Astrocyte (in vitro differentiated cells and primary cell): Measurements from ENCODE around the gene TMED8. TPM values are rescaled to one million over a fixed set of nuclear protein-coding genes. Genes with fewer than 3 reads are reported as not detected.

Experiments
- DNase-seq: peaks from one replicate; pipeline ENCODE4 v3.0.0-alpha.2; 2010; ENCODE audit warnings: low read depth
- FAIRE-seq: peaks from 2 replicates; lab custom pipeline; 2011; peaks lifted over from hg19 to GRCh38; lab: Jason Lieb, UNC
- H2AFZ ChIP-seq: 2 replicates; pipeline ENCODE4 v1.6.0; 2012; ENCODE audit warnings: low read depth, low read length, inconsistent platforms
- H3K27ac ChIP-seq: 2 replicates; pipeline ENCODE4 v1.5.1; 2011; ENCODE audit warnings: low read depth, low read length, inconsistent platforms
- H3K27me3 ChIP-seq: 2 replicates; pipeline ENCODE4 v1.6.0; 2011; ENCODE audit warnings: low read length, inconsistent platforms; ENCODE audit not compliant: insufficient read depth
- H3K36me3 ChIP-seq: 2 replicates; pipeline ENCODE4 v1.5.1; 2011; ENCODE audit warnings: low read length, inconsistent platforms; ENCODE audit not compliant: insufficient read depth
- H3K4me1 ChIP-seq: 2 replicates; pipeline ENCODE4 v1.5.1; 2011; ENCODE audit warnings: low read length, inconsistent platforms; ENCODE audit not compliant: insufficient read depth
- H3K4me2 ChIP-seq: 2 replicates; pipeline ENCODE4 v1.6.0; 2012; ENCODE audit warnings: low read length, inconsistent platforms
- H3K4me3 ChIP-seq: 2 replicates; pipeline ENCODE4 v1.5.1; 2011; ENCODE audit warnings: low read depth, mild to moderate bottlenecking, low read length, inconsistent platforms; ENCODE audit not compliant: insufficient read depth
- H3K79me2 ChIP-seq: 2 replicates; pipeline ENCODE4 v1.6.0; 2012; ENCODE audit warnings: mild to moderate bottlenecking, low read length, inconsistent platforms; ENCODE audit not compliant: insufficient read depth
- H3K9ac ChIP-seq: 2 replicates; pipeline ENCODE4 v1.6.0; 2012; ENCODE audit warnings: mild to moderate bottlenecking, low read length, inconsistent platforms
- H3K9me3 ChIP-seq: 2 replicates; pipeline ENCODE4 v1.5.1; 2012; ENCODE audit warnings: low read depth, mild to moderate bottlenecking, low read length, inconsistent platforms; ENCODE audit not compliant: insufficient read depth
- H4K20me1 ChIP-seq: 2 replicates; pipeline ENCODE4 v1.6.0; 2012; ENCODE audit warnings: low read length, inconsistent platforms; ENCODE audit not compliant: insufficient read depth
- H3K27ac Mint-ChIP-seq: one replicate; pipeline ENCODE4 v1.8.0; 2021; ENCODE audit warnings: mild to moderate bottlenecking, mixed read lengths; ENCODE audit not compliant: unreplicated experiment
- H3K27me3 Mint-ChIP-seq: one replicate; pipeline ENCODE4 v1.8.0; 2021; ENCODE audit warnings: low read depth, mixed read lengths; ENCODE audit not compliant: unreplicated experiment
- H3K36me3 Mint-ChIP-seq: one replicate; pipeline ENCODE4 v1.8.0; 2021; ENCODE audit warnings: low read depth, mixed read lengths; ENCODE audit not compliant: unreplicated experiment
- H3K4me1 Mint-ChIP-seq: one replicate; pipeline ENCODE4 v1.8.0; 2021; ENCODE audit warnings: low read depth, mixed read lengths; ENCODE audit not compliant: unreplicated experiment
- H3K4me3 Mint-ChIP-seq: one replicate; pipeline ENCODE4 v1.8.0; 2021; ENCODE audit warnings: mild to moderate bottlenecking, moderate library complexity, mixed read lengths; ENCODE audit not compliant: unreplicated experiment
- H3K9me3 Mint-ChIP-seq: one replicate; pipeline ENCODE4 v1.8.0; 2021; ENCODE audit warnings: mild to moderate bottlenecking, mixed read lengths; ENCODE audit not compliant: unreplicated experiment
- CTCF ChIP-seq: IDR thresholded peaks from 2 replicates; pipeline ENCODE4 v1.5.1; 2011; ENCODE audit warnings: low read depth, mild to moderate bottlenecking, inconsistent platforms, low read length, moderate library complexity; ENCODE audit not compliant: insufficient read depth
- EZH2 ChIP-seq: IDR thresholded peaks from 2 replicates; pipeline ENCODE4 v1.6.1; 2012; ENCODE audit warnings: mild to moderate bottlenecking, low read length, inconsistent platforms; ENCODE audit not compliant: insufficient read depth
- total RNA-seq: library from RNA; stranded (reverse); gene quantifications from 2 replicates; pipeline ENCODE4 v1.2.1, GENCODE V29; 2021

TMED8 gene
- total RNA-seq, 1 donor from 2014 or later = 10.2 TPM

DNA sequence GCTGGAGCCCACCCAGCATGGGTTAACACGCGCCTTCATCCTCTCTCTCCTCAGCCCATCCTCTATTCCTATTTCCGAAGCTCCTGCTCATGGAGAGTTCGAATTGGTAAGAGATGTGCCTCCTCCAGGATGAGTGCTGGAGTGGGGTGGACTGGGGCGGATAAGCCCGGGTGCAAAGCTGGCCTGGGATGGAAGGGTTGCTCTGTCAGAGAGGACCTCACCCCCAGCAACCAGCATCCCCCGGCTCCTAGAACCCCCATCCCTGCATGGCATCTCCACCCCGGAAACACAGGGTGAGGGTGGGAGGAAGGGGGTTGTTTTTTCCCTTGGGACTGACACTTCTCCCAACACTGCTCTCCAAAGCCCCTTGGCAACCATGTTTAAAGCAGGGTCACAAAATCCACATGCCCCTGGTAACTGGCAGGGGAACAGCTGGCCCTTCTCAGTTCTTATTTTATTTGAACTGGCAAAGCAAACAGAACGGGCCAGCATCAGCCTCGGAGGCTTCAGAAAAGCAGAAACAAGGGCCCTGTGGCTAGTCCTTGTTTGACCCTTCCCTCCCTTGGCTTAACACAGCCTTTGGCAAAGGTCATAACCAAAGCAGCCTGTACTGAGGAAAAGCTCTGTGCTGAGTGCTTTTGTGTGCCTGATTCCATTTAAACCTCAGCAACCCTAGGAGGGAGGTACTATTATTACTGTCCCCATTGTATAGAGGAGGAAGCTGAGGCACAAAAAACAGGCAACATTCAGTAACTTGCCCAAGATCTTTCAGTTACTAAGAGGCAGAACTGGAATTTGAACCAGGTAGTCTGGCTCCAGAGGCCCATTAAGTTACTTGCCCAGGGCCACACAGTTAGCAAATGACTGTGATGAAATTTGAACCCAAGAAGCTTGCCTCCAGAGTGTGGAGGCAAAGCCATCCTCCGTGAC is 51.8 kb downstream of the TMED8 start:
- H3K27me3 ChIP-seq = no peaks in the 10 kb centered on the region
- H3K27ac ChIP-seq = no peak overlapping the region
- H3K36me3 ChIP-seq = no peaks in the 10 kb centered on the region
- H3K79me2 ChIP-seq = peaks cover 5% of the 10 kb centered on the region
- TF ChIP-seq EZH2 = no peak
- TF ChIP-seq CTCF = no peak
- no peaks in the 10 kb centered on the region for H3K9me3 Mint-ChIP-seq
- no peak overlapping the region for H3K9ac ChIP-seq
- no peak overlapping the region for H3K4me2 ChIP-seq
- no peaks in the 10 kb centered on the region for H3K9me3 ChIP-seq
- peaks cover under 1% of the 10 kb centered on the region for H3K4me1 Mint-ChIP-seq
- H3K27ac Mint-ChIP-seq = no peak overlapping the region
- H3K36me3 Mint-ChIP-seq = no peaks in the 10 kb centered on the region
- H3K4me3 Mint-ChIP-seq = no peak overlapping the region
- H3K4me1 ChIP-seq = peaks cover 8% of the 10 kb centered on the region
- no peaks in the 10 kb centered on the region for H3K27me3 Mint-ChIP-seq
- H2AFZ ChIP-seq = no peak overlapping the region
- no peak overlapping the region for H3K4me3 ChIP-seq
- no peak for DNase-seq
- H4K20me1 ChIP-seq = no peaks in the 10 kb centered on the region
- no peak for FAIRE-seq

DNA sequence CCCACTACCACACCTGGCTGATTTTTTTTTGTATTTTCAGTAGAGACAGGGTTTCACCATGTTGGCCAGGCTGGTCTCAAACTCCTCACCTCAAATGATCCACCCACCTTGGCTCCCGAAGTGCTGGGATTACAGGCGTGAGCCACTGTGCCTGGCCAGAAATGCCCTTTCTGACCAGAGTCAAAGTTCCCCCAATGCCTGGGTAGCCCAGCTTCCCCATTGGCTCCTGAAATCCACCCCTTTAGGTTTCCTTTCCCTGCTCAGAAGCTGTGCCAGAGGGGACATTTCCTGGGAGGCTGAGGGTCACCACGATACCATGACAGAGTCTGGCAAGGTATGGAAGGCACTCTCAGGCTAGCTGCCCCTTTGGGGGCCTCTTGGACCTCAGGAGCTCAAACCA is 52.6 kb downstream of the TMED8 start:
- no peak for FAIRE-seq
- H2AFZ ChIP-seq = no peak overlapping the region
- peaks cover 8% of the 10 kb centered on the region for H3K4me1 Mint-ChIP-seq
- no peak overlapping the region for H3K27ac ChIP-seq
- TF ChIP-seq EZH2 (no peak), CTCF (no peak)
- DNase-seq = no peak
- no peak overlapping the region for H3K9ac ChIP-seq
- no peaks in the 10 kb centered on the region for H3K9me3 Mint-ChIP-seq
- no peak overlapping the region for H3K4me3 Mint-ChIP-seq
- H3K27ac Mint-ChIP-seq = no peak overlapping the region
- H3K27me3 ChIP-seq = no peaks in the 10 kb centered on the region
- no peaks in the 10 kb centered on the region for H3K36me3 Mint-ChIP-seq
- H3K79me2 ChIP-seq = peaks cover 13% of the 10 kb centered on the region
- H3K4me1 ChIP-seq = peaks cover 16% of the 10 kb centered on the region
- no peaks in the 10 kb centered on the region for H3K9me3 ChIP-seq
- no peak overlapping the region for H3K4me2 ChIP-seq
- H3K4me3 ChIP-seq = no peak overlapping the region
- no peaks in the 10 kb centered on the region for H3K36me3 ChIP-seq
- H4K20me1 ChIP-seq = peaks cover 4% of the 10 kb centered on the region
- H3K27me3 Mint-ChIP-seq = no peaks in the 10 kb centered on the region

DNA sequence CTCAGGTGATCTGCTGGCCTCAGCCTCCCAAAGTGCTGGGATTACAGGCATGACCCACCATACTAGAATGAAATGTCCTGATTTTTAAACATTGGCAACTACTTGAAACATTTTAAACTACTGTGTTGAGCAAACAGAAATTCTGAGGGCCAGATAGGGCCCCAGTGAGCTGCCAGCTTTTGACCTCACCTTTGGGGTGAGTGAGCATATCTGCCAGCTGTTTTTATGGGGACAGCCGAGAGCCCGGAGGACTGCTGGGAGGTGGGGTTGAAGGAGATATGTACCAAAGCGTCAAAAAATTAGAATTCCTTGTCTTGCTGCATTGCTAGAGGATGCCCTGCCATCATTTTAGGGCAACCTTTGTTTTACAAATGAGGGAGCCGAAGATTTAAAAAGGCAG is 53.3 kb downstream of the TMED8 start:
- FAIRE-seq (no peak), DNase-seq (no peak)
- no peaks in the 10 kb centered on the region for H3K36me3 ChIP-seq
- H3K4me1 ChIP-seq = peaks cover 21% of the 10 kb centered on the region
- Mint-ChIP-seq H3K4me3 (no peak overlapping the region), H3K27me3 (no peaks in the 10 kb centered on the region), H3K4me1 (peaks cover 8% of the 10 kb centered on the region), H3K9me3 (no peaks in the 10 kb centered on the region), H3K36me3 (no peaks in the 10 kb centered on the region), H3K27ac (no peak overlapping the region)
- no peak overlapping the region for H3K4me3 ChIP-seq
- TF ChIP-seq EZH2 (no peak), CTCF (no peak)
- no peak overlapping the region for H3K27ac ChIP-seq
- H3K9ac ChIP-seq = no peak overlapping the region
- H3K27me3 ChIP-seq = no peaks in the 10 kb centered on the region
- H3K79me2 ChIP-seq = peaks cover 18% of the 10 kb centered on the region
- H4K20me1 ChIP-seq = peaks cover 7% of the 10 kb centered on the region
- H3K4me2 ChIP-seq = no peak overlapping the region
- H2AFZ ChIP-seq = no peak overlapping the region
- no peaks in the 10 kb centered on the region for H3K9me3 ChIP-seq
